GM12892 (cell line): Measurements from ENCODE around the gene SIK2.

Experiments
- POLR2A ChIP-seq: IDR thresholded peaks from 2 replicates; pipeline ENCODE4 v1.6.1; 2011; ENCODE audit warnings: low read depth, low read length, control low read depth
- POLR2AphosphoS5 ChIP-seq: IDR thresholded peaks from 2 replicates; pipeline ENCODE4 v1.6.1; 2011; ENCODE audit warnings: low read depth, low read length, control low read depth
- TAF1 ChIP-seq: IDR thresholded peaks from 2 replicates; pipeline ENCODE4 v1.6.1; 2011; ENCODE audit warnings: low read depth, mild to moderate bottlenecking, control low read depth, low read length, borderline replicate concordance

GRCh38 chr11:111592491-111592890 lies 9.8 kb upstream of the SIK2 start:
- TF ChIP-seq POLR2AphosphoS5 (no peak), POLR2A (no peak), TAF1 (no peak)
